Esophagus squamous epithelium (tissue), 5 donors: ENCODE data around the gene LMF1. TPM values are rescaled to one million over a fixed set of nuclear protein-coding genes. Genes with fewer than 3 reads are reported as not detected.

Experiments
- DNase-seq: peaks from one replicate; lab custom pipeline; 2025; lab: John Stamatoyannopoulos, UW
- H3K27ac ChIP-seq, 4 donors: fragments of 200-600 bp; sonication (generic); one replicate each; pipeline ENCODE4 v1.5.1; 2016 to 2019; ENCODE audit warnings: mild to moderate bottlenecking in 1 of 4
- H3K27me3 ChIP-seq, 4 donors: fragments of 200-600 bp; sonication (generic); 1 replicate in 3 of 4; 2 replicates in 1 of 4; pipeline versions ENCODE4 v1.5.1 to v1.6.0; 2017 to 2021; ENCODE audit warnings: antibody characterized with exemption in 1 of 4
- H3K36me3 ChIP-seq, 3 donors: fragments of 200-600 bp; sonication (generic); one replicate each; pipeline ENCODE4 v1.5.1; 2016 to 2019
- H3K4me1 ChIP-seq, 3 donors: fragments of 200-600 bp; sonication (generic); one replicate each; pipeline ENCODE4 v1.5.1; 2017 to 2019
- H3K4me3 ChIP-seq, 4 donors: fragments of 200-600 bp; sonication (generic); 1 replicate in 3 of 4; 2 replicates in 1 of 4; pipeline ENCODE4 v1.5.1; 2016 to 2019; ENCODE audit warnings: mild to moderate bottlenecking in 2 of 4, moderate library complexity in 1 of 4
- H3K9me3 ChIP-seq, 3 donors: fragments of 200-600 bp; sonication (generic); one replicate each; pipeline ENCODE4 v1.5.1; 2016 to 2019
- POLR2A ChIP-seq, 4 donors: fragments of 450-650 bp; IDR thresholded peaks; one replicate each; pipeline ENCODE4 v1.6.1; 2017; ENCODE audit warnings: antibody characterized with exemption in 4 of 4, mild to moderate bottlenecking in 4 of 4, moderate library complexity in 3 of 4
- WGBS, 2 donors: methylation state at CpG; one replicate each; pipeline ENCODE4 v1.1.5; 2018; 5-methylcytosine and 5-hydroxymethylcytosine counted together
- intact Hi-C: fragments of 100-400 bp; cut with DNase I; formaldehyde crosslinking; loops from one replicate; pipeline ENCODE4 v1.15.0; 2022
- total RNA-seq, 4 donors: library from RNA; depleted of rRNA; stranded (reverse); fragments of >200 nt; gene quantifications; one replicate each; pipeline ENCODE4 v1.1.0, GENCODE V29; 2016
- TF ChIP-seq, protein P1 (sequence below), 6 experiments: fragments of 450-650 bp in 4 of 6; fragments of 200-600 bp in 2 of 6; sonication (generic) in 2 of 6; IDR thresholded peaks; one replicate each; pipeline ENCODE4 v1.5.1; 2016 to 2019; ENCODE audit warnings: antibody characterized with exemption in 6 of 6, mild to moderate bottlenecking in 4 of 6, moderate library complexity in 4 of 6
- donor health status: DM: yes; HTN: yes; CAD: no.

LMF1 gene
- total RNA-seq, 4 donors from 2014 or later = 13.3 to 34.4 (median 23.8) TPM

DNA sequence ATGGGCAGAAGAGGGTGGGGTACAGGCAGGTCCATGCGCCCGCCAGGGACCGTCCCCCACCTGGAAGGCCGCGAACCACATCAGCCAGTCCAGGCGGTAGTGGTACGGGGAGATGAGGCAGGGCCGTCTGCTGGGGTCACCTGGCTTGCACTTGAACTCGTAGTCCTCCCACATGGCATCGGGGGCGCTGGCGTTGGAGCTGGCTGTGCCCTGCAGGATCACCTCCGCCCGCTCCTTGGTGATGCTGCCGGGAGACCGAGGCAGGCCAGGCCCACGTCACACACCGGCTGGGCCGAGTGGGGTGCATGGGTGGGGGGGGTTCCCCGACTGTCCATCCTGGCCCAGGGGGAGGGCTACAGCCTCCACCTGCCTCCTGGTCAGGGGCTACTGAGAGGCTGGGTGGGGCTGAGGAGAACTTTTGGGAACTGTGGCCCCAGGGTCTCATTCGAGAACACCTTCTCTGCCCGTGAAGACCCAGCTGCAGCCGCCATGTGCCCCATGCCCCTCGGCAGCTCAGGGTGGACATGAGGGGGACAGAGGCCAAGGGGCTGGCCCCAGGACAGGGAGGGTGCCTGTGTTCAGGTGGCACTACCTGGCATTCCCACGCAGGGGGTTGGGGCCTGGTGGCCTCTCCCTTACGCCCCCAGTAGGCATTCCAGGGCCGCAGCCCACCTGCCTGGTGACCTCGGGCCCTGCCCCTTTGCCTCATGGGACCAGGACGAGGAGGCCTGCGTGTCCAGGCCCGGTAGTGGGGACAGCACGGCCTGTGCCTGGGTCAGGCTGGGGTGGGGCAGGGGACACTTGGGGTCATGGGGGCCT is 100.8 kb downstream of the LMF1 start:
- H3K36me3 ChIP-seq = peaks cover 0 to 89% (median 0%) of the 10 kb centered on the region in 3 donors
- DNase-seq = no peak
- 96% methylated on average over 4 of the region's 32 CpGs; no CpG with 5 or more reads in 1 of the 2 donors for WGBS, 2 donors
- TF ChIP-seq, protein P1, sequence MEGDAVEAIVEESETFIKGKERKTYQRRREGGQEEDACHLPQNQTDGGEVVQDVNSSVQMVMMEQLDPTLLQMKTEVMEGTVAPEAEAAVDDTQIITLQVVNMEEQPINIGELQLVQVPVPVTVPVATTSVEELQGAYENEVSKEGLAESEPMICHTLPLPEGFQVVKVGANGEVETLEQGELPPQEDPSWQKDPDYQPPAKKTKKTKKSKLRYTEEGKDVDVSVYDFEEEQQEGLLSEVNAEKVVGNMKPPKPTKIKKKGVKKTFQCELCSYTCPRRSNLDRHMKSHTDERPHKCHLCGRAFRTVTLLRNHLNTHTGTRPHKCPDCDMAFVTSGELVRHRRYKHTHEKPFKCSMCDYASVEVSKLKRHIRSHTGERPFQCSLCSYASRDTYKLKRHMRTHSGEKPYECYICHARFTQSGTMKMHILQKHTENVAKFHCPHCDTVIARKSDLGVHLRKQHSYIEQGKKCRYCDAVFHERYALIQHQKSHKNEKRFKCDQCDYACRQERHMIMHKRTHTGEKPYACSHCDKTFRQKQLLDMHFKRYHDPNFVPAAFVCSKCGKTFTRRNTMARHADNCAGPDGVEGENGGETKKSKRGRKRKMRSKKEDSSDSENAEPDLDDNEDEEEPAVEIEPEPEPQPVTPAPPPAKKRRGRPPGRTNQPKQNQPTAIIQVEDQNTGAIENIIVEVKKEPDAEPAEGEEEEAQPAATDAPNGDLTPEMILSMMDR (IDR thresholded peaks at IDR 0.05) = no peak
- no peak for TF ChIP-seq POLR2A (IDR thresholded peaks at IDR 0.05)
- intact Hi-C loops = no loop called here
- no peaks in the 10 kb centered on the region for H3K9me3 ChIP-seq
- no peak overlapping the region for H3K27ac ChIP-seq
- H3K27me3 ChIP-seq = no peaks in the 10 kb centered on the region
- H3K4me3 ChIP-seq = no peak overlapping the region
- H3K4me1 ChIP-seq = no peaks in the 10 kb centered on the region

DNA sequence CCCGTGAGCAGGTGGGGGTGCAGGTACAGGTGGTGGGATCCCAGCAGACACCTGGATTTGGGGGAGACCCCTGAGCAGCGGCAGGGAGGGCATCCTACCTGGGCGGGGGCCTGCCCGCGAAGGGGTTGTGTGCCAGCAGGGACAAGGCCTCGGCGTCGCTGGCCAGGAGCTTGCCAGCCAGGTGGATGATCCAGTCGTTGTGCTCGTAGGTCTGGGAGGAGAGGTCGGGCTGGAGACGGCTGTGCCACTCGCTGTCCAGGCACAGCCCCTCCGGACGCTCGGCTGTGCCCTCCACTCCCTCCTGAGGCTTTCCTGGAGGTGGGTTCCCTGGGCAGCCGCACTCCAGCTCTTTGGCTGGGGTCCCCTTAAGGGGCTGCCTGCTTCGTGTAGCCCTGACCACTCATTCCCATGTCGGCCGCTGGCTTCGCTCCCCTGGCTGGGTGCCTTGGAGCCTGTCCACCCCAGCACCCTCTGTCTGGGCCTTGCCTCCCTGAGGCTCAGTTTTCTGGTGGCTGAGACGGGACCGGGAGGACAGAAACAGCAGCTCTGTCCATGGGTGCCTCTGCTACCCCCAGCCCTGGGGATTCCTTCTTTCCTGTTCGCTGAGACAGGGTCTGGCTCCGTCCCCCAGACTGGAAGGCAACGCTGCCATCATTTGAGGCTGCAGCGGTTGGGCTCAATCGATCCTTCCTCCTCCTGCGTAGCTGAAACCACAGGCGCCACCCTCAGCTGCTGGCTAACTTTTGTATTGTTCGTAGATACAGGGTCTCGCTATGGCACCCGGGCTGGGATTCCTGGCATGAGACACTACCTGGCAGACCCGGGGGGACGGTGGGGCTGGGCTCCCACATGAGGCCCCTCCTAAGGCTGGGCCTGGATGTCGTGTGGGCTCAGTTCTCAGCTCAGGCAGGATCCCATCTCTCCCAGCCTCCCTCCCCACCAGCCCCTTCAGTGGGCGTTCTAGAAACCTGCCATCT is 101.7 kb downstream of the LMF1 start:
- Histone ChIP-seq H3K9me3 (no peaks in the 10 kb centered on the region), H3K27ac (no peak overlapping the region), H3K4me1 (no peaks in the 10 kb centered on the region), H3K27me3 (no peaks in the 10 kb centered on the region), H3K4me3 (no peak overlapping the region), H3K36me3 (peaks cover 0 to 80% (median 0%) of the 10 kb centered on the region in 3 donors)
- intact Hi-C loops = no loop called here
- WGBS, 2 donors = 95% methylated on average over 8 to 13 of the region's 37 CpGs
- no peak for TF ChIP-seq POLR2A (IDR thresholded peaks at IDR 0.05)
- TF ChIP-seq, protein P1 (IDR thresholded peaks at IDR 0.05) = no peak
- no peak for DNase-seq

DNA sequence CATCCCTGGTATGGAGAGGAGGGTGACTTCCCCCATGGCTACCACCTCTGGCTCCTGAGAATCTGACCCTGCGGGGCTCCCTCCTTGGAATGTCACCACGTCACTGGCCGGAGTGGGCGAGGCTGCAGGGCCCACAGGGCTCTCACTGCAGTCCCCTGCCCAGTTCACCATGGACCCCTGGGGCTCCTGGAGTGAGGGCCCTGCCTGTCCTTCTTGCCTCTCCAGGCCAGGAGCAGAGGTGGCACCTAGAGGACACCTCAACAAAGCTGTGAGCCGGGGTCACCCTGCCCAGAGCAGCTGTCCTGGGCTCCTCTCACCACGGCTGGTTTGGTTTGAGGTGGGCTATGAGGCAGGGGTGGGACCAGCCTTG is 102.4 kb downstream of the LMF1 start:
- DNase-seq = no peak
- Histone ChIP-seq H3K4me1 (no peaks in the 10 kb centered on the region), H3K27ac (no peak overlapping the region), H3K36me3 (peaks cover 0 to 73% (median 0%) of the 10 kb centered on the region in 3 donors), H3K27me3 (no peaks in the 10 kb centered on the region), H3K9me3 (no peaks in the 10 kb centered on the region), H3K4me3 (no peak overlapping the region)
- no peak for TF ChIP-seq POLR2A (IDR thresholded peaks at IDR 0.05)
- TF ChIP-seq, protein P1 (IDR thresholded peaks at IDR 0.05) = no peak
- intact Hi-C loops = no loop called here
- no CpG with 5 or more reads among the region's 6 CpGs for WGBS, 2 donors

DNA sequence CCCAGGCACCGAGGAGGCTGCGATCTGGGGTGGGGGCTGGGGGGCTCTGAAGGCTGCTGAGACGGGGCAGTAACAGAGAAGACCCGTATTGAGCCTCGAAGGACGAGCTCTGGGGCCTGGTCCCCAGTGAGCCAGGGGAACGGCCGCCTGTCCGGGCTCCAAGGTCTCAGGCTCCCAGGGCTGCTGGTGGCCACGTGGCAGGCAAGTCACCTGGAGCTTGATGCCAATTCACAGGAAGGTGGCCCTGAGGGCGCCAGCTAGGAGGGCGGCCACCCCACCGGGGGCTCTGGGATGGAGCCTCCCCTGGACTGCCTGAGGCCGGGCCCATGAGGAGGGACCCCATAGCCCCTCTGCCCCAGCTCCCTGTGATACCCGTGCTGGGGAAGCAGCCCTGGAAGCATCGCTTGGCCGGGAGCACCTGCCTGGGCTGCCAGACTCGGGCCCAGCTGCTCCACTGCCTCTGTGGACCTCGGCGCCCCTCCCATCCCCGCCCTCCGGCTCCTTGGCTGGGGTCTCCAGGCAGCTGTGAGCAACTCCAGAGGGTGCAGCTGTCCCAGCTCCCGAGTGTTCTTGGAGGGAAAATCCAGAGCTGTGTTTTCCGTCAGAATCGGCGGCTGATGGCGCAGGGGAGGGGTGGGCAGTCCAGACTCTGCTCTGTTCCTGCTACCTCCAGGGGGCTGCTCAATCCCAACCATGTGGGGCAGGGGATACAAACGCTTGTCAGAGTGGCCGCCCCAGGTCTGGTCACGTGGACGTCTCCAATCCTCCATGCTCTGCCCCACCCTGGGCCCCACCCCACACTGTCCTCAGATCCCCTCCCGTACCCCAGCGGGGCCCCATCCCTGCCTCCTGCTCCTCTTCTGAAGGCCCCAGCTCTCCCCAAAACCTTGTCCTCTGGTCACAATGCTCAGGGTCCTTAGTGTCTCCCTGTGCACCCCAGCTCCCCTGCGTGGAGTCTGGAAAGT is 103.1 kb downstream of the LMF1 start:
- Histone ChIP-seq H3K4me3 (no peak overlapping the region), H3K27me3 (no peaks in the 10 kb centered on the region), H3K27ac (no peak overlapping the region), H3K4me1 (no peaks in the 10 kb centered on the region), H3K36me3 (peaks cover 0 to 66% (median 0%) of the 10 kb centered on the region in 3 donors), H3K9me3 (no peaks in the 10 kb centered on the region)
- intact Hi-C loops = no loop called here
- TF ChIP-seq, protein P1 (IDR thresholded peaks at IDR 0.05) = no peak
- no peak for DNase-seq
- WGBS, 2 donors = 71% methylated on average over 4 of the region's 34 CpGs; no CpG with 5 or more reads in 1 of the 2 donors
